Smooth muscle cell of the umbilical artery (primary cell): ENCODE data around the gene TIMMDC1. TPM values are rescaled to one million over a fixed set of nuclear protein-coding genes. Genes with fewer than 3 reads are reported as not detected.

ENCODE experiments used
- total RNA-seq: library from RNA; depleted of rRNA; stranded (reverse); fragments of >200 nt; gene quantifications from 2 replicates; pipeline ENCODE4 v1.2.3, GENCODE V29; 2014

TIMMDC1 gene, protein sequence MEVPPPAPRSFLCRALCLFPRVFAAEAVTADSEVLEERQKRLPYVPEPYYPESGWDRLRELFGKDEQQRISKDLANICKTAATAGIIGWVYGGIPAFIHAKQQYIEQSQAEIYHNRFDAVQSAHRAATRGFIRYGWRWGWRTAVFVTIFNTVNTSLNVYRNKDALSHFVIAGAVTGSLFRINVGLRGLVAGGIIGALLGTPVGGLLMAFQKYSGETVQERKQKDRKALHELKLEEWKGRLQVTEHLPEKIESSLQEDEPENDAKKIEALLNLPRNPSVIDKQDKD
- 51.8 and 69.5 TPM in 2 replicates for total RNA-seq

DNA sequence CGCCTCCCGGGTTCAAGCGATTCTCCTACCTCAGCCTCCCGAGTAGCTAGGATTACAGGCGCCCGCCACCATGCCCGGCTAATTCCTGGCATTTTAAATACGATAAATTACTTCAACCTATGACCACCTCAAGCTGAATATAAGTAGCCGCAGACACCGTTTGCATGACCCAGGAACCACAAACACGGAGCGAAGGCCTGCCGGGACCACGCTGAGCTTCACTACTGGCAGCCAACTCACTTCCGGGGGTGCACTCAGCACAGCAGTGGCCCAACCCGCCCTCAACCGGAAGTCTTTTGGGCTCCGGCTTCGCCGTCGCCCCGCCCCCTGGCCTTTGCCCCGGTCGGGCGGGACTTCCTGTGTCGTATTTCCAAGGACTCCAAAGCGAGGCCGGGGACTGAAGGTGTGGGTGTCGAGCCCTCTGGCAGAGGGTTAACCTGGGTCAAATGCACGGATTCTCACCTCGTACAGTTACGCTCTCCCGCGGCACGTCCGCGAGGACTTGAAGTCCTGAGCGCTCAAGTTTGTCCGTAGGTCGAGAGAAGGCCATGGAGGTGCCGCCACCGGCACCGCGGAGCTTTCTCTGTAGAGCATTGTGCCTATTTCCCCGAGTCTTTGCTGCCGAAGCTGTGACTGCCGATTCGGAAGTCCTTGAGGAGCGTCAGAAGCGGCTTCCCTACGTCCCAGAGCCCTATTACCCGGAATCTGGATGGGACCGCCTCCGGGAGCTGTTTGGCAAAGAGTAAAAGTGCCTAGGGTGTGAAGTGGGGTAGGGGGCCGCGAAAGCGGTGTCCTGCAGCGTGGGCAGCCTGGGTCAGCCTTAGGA lies at the start of gene TIMMDC1:
Gene TIMMDC1, plus strand, starts transcription at position 362 of the 826 bp plus-strand sequence. Its CDS starts 187 bp downstream, at position 549.

DNA sequence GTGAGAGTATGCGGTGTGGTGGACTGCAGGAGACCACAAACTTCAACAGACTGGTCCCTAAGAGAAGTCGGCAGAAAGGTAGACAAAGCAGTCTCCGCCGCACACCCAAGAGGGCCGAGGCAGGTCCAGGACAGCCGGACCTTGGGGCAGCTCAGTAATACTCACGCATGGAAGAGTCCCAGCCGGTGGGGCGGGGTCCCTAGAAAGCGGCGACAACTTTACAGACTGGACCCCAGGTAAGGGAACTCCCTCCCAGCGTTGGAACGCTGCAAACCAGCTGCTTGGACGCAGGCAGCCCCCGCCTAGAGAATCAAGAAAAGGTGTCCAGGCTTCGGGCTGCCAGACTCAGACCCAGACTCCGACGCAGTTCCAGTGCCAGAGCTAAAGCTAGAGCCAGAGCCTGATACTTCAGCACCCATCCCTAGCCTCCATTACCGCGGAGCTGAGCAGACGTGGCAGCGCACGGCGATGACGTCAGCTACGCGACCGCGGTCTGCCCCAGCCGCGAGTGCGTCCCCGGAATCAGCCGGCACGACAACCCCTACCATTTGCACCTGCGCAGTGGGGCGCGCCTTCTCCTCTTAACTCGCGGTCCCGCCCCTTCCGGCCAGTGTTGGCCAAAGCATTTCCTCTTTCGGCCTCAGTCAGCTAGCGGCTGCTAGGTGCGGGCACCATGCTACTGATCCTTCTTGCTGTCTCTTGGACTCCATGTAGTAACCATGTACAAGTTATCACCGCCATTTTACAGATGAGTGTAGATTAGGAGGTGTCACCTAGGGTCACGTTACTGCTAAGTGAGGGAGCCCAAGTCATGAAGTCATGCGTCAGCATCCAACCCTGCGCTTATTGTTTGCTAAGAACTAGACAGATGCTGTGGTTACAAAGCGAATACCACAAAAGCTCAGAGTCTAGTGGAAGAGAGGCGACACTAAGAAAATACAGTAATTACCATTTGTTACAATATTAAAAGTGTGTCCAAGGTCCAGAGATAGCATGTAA lies 34.9 kb upstream of the TIMMDC1 start, which contains the start of gene TMEM39A:
Gene TMEM39A, minus strand, starts transcription at position 445 of the 999 bp plus-strand sequence. CDS start 1,541 bp downstream, outside the sequence.

DNA sequence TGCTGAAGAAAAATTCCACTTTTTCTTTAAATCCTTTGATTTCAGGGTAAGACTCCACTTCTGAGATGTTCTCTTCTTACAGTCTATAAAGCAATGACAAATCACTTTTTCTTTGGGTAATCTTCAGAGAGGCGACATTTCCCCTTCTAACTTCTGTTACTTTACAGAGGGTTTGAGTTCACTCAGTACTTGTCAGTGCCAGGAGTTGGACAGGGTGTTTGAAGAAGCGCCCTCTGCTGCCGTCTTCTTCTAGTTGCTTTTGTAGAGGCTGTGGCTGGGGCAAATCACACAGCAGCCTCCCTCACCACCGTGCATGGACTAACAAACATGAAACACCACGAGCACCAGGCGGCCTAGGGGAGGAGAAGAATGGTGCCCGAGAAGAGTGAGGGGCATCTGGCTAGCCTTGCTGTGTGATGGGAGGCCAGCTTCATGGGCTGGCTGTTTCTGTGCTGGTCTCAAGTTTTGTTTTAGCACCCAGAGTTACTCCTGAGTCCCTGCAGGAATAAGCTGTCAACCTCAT lies 61.2 kb downstream of the TIMMDC1 start, which contains the start of gene CD80:
Gene CD80, minus strand, starts transcription at position 174 of the 523 bp plus-strand sequence. CDS start 1,886 bp downstream, outside the sequence.

Other genes with a start within 250 kb of the TIMMDC1 start
- gene ARHGAP31, start 204.2 kb upstream of the TIMMDC1 start, total RNA-seq, result 8.6 and 16.0 TPM in 2 replicates
- gene TMEM39A, start 34.9 kb upstream of the TIMMDC1 start, total RNA-seq, result 92.5 and 126 TPM in 2 replicates
- gene POGLUT1, start 29.6 kb upstream of the TIMMDC1 start, total RNA-seq, result 39.1 and 55.5 TPM in 2 replicates
- gene CD80, start 61.1 kb downstream of the TIMMDC1 start, total RNA-seq, result under 0.01 and 0.09 TPM in 2 replicates
- 1.8 and 6.1 TPM in 2 replicates for gene ADPRH, start 80.9 kb downstream of the TIMMDC1 start, total RNA-seq
- gene PLA1A, start 99.3 kb downstream of the TIMMDC1 start, total RNA-seq, result 0.30 and 0.32 TPM in 2 replicates
- gene POPDC2, start 162.0 kb downstream of the TIMMDC1 start, total RNA-seq, result 0.59 and 1.8 TPM in 2 replicates
- 10.7 and 12.5 TPM in 2 replicates for gene COX17, start 178.9 kb downstream of the TIMMDC1 start, total RNA-seq
- 1.8 TPM in 1 of 2 replicates, not detected in the other for gene CFAP91, start 204.5 kb downstream of the TIMMDC1 start, total RNA-seq